GM12891 (cell line): ENCODE measurements around the gene NSMCE1.

Experiments
- PAX5 ChIP-seq: IDR thresholded peaks from 2 replicates; pipeline ENCODE4 v1.6.1; 2011; ENCODE audit warnings: low read length, moderate library complexity, mild to moderate bottlenecking; ENCODE audit not compliant: insufficient read depth, severe bottlenecking
- POLR2A ChIP-seq: IDR thresholded peaks from 2 replicates; pipeline ENCODE4 v1.6.1; 2011; ENCODE audit warnings: low read depth, low read length, control low read depth
- POLR2AphosphoS5 ChIP-seq: IDR thresholded peaks from 2 replicates; pipeline ENCODE4 v1.6.1; 2011; ENCODE audit warnings: low read depth, low read length, control low read depth
- POU2F2 ChIP-seq: IDR thresholded peaks from 2 replicates; pipeline ENCODE4 v1.6.1; 2011; ENCODE audit warnings: low read depth, mild to moderate bottlenecking, control low read depth, low read length, moderate library complexity
- SPI1 ChIP-seq: IDR thresholded peaks from 2 replicates; pipeline ENCODE4 v1.6.1; 2011; ENCODE audit warnings: low read depth, low read length, control low read depth
- TAF1 ChIP-seq: IDR thresholded peaks from 2 replicates; pipeline ENCODE4 v1.6.1; 2011; ENCODE audit warnings: low read depth, low read length, control low read depth

GRCh38 chr16:27303256-27304100, 34.9 kb upstream of the NSMCE1 start:
- no peak for TF ChIP-seq POLR2A
- TF ChIP-seq POLR2AphosphoS5, result no peak
- TF ChIP-seq TAF1, result no peak
- no peak for TF ChIP-seq PAX5
- TF ChIP-seq POU2F2, result no peak
- TF ChIP-seq SPI1, result no peak
